HG03108 (cell line): ENCODE measurements around the gene PTGR2.
"Not testable (repeated sequence)": the region's sequence is repeated elsewhere in the genome, so short reads cannot be mapped to it uniquely, and the experiment has no call there.

ENCODE experiments used
- ATAC-seq: cut with Tn5 transposase; IDR thresholded peaks from one replicate; pipeline ENCODE4 v1.9.1; 2021; ENCODE audit warnings: moderate library complexity; ENCODE audit not compliant: unreplicated experiment

Gene PTGR2

DNA sequence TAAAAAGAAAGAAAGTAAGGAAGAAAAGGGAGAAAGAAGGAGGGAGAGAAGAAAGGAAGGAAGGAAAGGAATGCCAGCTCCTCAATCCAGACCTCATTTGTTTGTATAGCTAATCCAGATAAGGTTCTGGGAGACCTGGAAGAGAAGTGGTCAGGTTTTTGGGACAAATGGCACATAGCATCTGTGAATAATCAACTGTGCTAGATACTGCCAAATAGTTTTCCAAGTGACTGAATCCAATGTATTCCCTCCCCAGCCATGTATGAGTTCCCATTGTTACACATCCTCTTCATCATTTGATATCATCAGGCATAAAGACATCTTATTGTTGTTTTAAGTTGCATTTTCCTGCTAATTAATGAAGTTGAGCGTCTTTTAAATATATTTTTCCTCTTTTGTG is 18.6 kb upstream of the PTGR2 start:
- no peak for ATAC-seq

DNA sequence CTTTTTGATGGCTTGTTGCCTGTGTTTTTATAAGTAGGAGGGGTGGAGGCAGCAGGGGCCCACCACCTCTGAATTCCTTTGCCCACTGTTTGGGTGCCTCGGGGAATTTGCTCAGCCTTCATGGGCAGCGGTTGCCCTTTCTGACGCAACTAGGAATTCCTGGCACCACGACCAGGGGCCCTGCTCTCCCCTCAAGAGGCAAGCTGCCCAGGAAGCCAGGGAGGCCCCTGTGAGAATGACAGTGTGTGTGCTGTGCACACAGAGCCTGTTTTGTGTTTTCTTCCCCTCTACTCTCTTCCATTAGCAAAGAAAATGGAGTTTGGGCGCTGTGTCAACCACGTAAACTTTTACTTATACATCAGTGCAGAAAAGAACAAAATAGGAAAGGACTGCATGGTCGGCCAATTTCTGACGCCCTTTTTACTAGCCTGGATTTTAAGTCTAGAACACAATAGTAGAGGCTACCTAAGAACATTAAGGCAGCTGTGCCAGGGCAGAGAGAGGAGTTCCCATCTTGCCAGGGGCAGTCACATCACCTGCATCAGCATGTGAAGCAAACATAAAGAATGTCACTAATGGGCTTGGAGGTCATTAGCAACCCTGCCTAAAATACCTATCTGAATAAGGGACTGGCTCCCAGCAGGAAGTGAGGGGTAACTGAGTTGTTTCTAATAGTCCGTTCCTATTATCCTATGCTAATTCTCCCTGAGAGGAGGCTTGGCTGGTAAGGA is 17.9 kb upstream of the PTGR2 start:
- ATAC-seq = no peak

DNA sequence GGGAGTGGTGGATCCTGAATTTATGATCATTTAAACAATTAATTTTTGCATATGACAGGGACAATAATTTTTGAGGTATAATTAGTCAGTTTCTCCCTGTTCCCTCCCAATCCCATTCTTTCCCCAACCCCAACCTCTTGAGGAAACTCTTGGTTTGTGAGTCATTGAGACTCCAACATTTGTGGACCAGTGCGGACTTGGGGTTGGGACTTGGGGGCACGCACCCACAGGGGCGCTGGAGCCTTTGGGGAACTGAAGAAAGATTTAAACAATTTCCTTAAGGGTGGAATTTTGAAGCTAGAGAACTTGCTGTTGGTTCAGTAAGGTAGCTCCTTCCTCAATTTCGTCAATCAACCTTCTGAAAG is 17.4 kb upstream of the PTGR2 start:
- no peak for ATAC-seq

DNA sequence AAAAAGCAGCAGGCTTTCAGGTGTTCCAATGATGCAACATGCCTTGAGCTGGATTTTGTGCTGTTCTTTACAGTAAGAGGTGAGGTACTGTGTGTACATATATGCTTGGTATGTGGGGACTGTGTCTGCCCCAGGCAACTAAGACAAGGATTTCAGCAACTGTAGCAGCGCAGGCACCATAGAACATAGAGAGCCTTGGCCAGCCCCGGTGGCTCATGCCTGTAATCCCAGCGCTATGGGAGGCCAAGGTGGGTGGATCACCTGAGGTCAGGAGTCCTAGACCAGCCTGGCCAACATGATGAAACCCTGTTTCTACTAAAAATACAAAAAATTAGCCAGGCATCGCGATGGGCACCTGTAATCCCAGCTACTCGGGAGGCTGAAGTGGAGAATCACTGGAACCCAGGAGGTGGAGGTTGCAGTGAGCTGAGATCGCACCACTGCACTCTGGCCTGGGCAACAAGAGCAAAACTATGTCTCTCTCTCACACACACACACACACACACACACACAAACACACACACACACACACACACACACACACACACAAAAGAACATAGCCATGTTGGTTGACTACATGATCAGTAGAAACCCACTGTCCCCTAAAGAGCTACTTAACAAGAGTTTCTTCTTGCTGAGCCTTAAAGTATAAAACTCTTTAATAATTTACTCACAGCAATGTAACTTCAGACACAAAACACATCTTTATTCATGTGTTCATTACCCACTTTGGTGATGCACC is 13.2 kb upstream of the PTGR2 start:
- not testable (repeated sequence) for ATAC-seq

DNA sequence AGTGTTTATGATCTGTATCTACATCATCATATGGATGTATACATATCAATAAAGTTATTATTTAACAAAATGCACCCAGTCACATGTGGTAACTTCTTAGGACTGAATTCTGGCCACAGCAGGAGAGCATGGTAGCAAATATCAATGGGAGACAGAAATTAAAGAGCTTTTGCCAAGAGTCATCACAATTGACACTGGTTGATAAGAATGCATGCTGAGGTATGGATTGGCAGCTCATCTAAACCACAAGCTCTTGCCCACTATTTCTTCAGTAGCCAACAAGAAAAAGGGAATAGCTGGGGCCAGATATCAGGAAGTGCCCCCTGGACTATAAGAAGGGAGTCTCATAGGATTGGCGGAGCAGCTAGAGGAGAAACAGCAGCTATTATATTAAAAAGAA is 9.4 kb upstream of the PTGR2 start:
- no peak for ATAC-seq

DNA sequence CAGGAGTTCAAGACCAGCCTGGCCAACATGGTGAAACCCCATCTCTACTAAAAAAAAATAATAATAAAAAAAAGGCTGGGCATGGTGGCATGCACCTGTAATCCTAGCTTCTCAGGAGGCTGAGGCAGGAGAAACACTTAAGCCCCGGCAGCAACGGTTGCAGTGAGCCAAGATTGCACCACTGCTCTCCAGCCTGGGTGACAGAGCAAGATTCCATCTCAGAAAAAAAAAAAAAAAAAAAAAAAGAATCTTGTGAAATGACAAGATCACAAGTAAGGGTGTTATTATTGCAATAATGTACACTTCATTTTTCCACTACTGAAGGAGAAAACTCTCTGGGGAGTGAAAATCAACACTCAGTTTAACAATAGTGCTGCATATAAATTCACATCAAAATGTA is 8.8 kb upstream of the PTGR2 start:
- no peak for ATAC-seq

DNA sequence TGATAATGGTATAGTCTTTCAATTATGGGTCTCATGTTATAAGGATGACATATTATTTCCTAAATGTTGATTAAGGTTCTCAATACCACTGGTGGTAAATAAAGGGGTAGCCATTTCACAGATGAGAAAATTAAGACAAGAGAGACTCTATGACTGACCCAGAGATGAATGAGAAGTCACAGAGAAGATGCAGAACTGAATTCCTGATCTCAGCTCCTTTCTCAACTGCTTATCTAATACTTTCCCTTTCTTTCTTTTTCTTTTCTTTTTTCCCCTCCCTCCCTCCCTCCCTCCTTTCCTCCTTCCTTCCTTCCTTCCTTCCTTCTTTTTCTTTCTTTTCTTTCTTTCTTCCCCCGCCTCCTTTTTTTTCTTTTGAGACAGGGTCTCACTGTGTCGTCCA is 8.3 kb upstream of the PTGR2 start:
- ATAC-seq = no peak

DNA sequence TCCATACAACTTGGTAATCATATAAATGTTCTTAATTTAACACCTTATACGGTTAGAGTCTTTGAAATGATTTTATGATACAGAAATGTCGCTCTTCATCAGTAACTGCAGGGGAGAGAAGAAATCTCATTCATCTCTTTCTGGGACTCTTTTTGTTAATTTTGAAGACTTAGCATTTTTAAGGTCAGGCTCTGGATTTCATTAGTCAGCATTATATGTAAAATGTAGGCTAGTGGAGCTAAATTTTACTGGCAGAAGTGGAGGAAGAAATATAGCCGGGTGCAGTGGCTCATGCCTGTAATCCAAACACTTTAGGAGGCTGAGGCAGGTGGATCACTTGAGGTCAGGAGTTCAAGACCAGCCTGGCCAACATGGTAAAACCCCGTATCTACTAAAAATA is 4.7 kb upstream of the PTGR2 start:
- ATAC-seq = no peak

DNA sequence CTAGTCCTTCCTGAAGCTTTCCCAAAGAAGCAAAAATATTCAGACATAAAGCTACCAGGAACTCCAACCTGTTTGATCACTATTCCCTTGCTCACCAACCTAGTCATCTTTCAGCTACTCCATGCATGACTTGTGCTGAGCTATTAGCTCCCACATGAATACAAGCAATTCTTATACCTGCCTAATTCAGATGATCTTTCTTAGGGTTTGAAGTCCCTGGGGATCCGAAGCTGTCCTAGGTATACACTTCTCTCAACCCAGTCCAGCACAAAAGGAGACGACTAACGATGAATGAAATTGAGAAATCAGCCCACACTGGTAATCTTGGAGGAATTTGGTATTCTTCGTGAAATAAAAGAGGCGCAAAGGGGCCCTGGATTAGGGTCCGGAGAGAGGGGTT is 631 bp upstream of the PTGR2 start:
- ATAC-seq = no peak

DNA sequence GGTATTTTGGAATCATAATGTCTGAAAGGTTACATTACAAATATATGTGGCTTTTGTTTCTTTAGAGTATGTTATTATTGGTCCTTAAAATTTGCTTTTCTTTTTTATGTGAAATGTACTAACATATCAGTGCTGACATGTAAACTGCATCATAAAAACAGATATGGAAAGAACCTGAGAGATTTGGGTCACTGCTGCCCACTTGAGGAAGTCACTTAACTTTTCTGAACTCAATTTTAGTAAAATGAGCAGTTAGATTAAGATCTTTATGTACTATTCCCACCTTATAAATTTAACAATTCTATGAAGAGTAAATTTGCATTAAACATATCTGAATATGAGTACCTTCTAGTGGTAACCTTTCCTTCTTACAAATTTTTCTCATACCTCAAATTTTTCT is 7.5 kb downstream of the PTGR2 start:
- no peak for ATAC-seq

DNA sequence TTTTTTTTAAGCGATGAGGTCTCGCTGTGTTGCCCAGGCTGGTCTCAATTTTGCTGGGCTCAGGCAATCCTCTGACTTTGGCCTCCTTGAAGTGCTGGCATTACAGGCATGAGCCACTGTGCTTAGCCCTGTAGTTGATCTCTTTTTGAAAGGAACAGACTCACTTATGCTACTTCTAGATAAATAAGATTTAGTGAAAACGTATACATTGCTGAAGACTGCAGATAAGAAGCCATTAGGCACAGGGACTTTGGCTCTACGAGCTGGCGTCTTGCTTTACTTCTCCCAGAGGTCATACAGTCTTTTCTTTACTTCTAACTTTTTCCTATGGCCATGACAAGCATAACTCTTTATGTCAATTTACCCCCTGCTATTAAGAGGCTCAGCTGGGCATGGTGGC is 9.4 kb downstream of the PTGR2 start:
- ATAC-seq = no peak

DNA sequence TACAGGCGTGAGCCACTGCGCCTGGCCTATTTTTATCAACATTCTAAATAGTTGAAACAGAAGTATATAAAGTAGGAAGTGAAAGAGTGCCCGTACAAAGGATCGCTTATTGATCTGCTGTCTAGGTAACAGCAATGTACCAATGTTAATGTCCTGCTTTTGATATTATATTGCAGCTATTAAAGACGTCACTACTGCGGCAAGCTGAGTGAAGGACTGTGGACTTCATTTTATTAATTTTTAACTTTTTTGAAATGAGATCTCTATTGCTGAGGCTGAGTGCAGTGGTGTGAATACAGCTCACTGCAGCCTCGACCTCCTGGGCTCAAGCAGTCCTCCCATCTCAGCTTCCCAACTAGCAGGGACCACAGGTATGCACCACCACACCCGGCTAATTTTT is 10.8 kb downstream of the PTGR2 start:
- no peak for ATAC-seq

DNA sequence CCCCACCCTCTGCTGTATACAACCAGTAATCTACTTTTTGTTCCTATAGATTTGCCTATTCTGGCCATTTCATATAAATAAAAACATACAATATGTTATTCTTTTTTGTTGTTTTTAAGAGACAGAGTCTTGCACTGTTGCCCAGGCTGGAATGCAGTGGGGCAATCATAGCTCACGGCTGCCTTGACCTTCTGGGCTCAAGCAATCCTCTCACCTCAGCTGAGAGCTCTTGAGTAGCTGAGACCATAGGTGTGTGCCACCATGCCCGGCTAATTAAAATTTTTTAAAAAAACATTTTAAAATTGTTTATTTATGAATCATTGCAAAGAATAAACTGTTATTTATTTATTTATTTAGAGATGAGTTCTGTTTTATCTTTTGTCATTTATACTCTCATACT is 11.6 kb downstream of the PTGR2 start:
- ATAC-seq = no peak

DNA sequence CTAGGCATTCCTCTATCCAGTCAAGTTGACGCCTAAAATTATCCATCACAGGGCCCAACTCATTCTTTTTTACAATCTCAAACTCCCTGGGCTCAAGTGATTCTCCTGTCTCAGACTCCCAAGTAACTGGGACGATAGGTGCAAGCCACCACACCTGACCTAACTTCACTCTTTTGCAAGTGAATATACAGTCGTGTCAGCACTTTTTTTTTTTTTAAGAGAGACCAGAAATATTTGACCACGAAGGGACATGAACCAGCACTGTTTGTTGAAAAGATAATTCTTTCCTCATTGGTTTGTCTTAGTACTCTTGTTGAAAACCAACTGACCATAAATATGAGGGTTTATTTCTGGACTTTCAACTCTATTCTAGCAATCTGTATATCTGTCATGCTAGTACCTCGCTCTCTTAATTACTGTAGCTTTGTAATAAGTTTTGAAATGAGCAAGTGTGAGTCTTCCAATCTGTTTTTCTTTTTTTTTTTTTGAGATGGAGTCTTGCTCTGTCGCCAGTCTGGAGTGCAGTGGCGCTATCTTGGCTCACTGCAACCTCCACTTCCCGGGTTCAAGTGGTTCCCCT is 14.0 kb downstream of the PTGR2 start:
- no peak for ATAC-seq

DNA sequence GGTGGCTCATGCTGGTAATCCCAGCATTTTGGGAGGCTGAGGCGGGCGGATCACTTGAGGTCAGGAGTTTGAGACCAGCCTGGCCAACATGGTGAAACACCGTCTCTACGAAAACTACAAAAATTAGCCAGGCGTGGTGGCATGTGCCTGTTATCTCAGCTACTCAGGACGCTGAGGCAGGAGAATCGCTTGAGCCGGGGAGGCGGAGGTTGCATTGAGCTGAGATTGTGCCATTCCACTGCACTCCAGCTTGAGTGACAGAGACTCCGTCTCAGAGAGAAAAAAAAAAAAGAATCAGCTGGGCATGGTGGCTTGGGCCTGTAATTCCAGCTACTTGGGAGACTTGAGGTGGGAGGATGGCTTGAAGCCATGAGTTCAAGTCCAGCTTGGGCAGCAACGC is 18.1 kb downstream of the PTGR2 start:
- ATAC-seq = not testable (repeated sequence)

DNA sequence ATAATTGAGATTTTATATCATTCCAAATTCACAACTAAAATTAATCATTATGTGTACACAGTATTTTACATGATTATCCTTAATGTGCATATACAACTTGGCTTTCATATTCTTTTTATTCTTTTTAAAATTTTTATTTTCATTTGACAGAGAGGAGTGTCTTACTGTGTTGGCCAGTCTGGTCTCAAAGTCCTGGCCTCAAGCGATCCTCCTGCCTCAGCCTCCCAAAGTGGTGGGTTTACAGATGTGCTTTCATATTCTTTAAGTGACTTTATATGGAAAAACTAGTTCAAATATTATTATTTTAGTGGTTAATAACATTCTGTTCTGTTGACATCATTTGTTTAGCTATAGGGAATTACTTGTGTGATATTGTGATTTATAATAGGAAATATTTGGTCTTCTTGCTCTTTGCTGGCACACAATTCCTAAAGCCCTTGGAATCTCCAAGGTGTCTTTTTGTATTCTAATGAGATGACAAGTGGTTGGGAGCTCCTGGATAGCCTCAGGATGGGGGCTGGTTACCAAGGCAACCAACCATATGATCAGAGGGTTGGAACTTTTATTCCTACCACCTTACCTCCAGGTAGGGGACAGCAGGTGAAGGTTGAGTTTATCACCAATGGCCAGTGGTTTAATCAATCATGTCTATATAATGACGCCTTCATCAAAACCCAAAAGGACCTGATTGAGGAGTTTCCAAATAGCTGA is 19.0 kb downstream of the PTGR2 start:
- no peak for ATAC-seq

DNA sequence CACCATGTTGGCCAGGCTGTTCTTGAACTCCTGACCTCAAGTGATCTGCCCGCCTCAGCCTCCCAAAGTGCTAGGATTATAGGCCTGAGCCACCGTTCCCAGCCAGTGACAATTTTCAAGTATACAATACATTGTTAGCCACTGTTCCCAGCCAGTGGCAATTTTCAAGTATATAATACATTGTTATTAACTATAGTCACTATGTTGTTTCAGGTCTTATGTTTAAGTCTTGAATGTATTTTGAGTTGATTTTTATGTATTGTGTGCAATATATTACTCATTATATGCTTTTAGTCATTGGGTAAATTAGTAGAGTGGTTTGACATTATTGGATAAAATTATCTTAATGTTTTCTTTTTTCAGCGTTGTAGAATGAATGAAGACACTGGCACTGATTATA is 22.0 kb downstream of the PTGR2 start:
- no peak for ATAC-seq

DNA sequence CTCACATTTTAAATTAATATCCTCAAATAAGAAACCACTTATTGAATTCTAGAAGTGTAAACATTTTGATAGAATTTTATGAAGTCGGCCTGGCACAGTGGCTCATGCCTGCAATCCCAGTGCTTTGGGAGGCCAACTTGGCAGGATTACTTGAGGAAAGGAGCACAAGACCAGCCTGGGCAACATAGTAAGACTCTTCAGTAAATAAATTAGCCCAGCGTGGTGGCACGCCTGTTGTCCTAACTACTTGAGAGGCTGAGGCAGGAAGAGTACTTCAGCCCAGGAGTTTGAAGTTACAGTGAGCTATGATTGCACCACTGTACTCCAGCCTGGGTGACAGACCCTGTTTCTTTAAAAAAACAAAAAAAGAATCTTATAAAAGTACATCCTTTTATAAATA is 26.2 kb downstream of the PTGR2 start:
- no peak for ATAC-seq

DNA sequence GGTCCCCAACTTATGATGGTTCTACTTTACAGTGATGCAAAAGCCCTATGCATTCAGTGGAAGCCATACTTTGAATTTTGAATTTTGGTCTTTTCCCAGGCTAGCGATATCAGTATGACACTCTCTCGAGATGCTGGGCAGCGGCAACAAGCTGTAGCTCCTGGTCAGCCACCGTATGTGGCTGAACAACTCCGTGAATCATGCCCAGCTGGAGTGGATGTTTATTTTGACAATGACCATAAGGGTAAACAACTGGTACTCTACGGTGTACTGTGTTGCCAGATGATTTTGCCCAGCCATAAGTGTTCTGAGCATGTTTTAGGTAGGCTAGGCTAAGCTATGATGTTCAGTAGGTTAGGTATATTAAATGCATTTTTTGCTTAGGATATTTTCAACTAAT is 26.8 kb downstream of the PTGR2 start:
- ATAC-seq = no peak

DNA sequence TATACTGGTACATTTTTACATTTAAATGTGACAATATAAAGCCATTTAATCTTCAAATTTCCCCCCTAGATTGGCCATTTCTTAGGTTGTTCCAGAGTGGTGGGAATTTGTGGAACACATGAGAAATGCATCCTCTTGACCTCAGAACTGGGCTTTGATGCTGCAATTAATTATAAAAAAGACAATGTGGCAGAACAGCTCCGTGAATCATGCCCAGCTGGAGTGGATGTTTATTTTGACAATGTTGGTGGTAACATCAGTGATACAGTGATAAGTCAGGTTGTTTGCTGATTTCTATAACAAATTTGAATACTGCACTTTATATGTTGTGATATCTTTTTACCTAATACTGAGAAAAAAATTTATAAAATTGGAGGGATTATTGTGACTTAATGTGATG is 27.4 kb downstream of the PTGR2 start:
- no peak for ATAC-seq

DNA sequence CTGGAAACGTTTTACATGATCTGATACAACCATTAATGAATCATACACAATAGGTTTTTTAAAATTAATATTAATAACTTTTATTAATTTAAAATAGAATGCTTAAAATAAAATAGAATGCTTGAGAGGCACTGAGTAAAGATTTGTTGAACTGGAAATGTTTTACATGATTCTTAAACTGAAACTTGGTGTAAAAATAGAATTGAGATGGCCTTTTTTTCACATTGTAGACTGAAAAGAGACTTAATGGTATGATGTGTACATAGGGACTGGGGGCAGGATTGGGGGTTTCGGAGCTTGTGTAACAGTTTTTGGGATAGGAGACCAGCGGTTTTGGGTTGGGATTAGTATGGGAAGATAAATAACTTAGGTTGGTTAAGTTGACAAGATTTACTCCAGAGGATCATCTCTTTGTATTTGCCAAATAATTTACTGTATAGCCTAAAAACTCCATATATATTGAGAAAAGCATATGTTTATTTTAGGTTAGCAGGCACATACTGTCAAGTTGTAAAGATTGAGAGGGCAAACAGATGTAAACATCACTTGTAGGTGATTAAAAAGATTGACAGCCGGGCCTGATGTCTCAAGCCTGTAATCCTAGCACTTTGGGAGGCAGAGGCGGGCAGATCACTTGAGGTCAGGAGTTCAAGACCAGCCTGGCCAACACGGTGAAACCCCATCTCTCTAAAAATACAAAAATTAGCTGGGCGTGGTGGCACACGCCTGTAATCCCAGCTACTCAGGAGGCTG is 33.0 kb downstream of the PTGR2 start:
- ATAC-seq = no peak
